Stimulated activated CD4-positive, alpha-beta T cell treated with anti-CD3 and anti-CD28 coated beads, Interleukin-15, amount 100 ng/mL, for 48 hours (primary cell): ENCODE data around the gene KRTAP4-3.
"Not testable (repeated sequence)": the region's sequence is repeated elsewhere in the genome, so short reads cannot be mapped to it uniquely, and the experiment has no call there.

Source experiments
- DNase-seq, 2 donors: peaks; one replicate each; pipeline ENCODE4 v3.0.0-alpha.2; 2020; ENCODE audit warnings: low read depth in 2 of 2

KRTAP4-3 gene

DNA sequence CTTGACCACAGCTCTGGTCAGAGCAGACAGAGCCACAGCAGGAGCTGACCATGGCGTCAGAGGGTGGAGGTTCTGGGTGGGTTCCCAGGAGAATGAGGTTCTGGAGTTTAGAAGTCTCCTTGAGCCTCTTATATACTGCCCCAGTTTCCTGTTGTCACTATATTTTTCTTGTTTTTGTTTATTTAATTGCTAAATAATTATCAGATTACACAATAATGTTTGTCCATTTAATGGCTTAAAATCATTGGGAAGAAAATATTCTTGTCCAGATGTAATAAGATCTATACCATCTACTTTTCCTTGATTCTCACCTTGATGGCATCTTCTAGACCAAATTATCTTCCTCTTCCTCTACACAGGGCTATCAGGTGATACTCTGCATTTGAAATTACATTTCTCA lies at the start of gene KRTAP4-3:
Gene KRTAP4-3, minus strand, starts transcription at position 101 of the 400 bp plus-strand sequence. Its CDS starts 49 bp downstream, at position 52.
- no peak for DNase-seq

DNA sequence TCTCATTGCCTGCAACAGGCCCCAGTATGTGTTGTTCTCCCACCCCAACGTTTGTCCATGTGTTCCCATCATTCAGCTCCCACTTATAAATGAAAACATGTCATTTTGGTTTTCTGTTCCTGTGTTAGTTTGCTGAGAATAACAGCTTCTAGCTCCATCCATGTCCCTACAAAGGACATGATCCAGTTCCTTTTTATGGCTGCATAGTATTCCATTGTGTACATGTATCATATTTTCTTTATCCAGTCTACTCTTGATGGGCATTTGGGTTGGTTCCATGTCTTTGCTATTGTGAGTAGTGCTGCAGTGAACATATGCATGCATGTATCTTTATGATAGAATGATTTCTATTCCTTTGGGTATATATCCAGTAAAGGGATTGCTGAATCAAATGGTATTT lies 47.7 kb upstream of the KRTAP4-3 start:
- DNase-seq = no peak

DNA sequence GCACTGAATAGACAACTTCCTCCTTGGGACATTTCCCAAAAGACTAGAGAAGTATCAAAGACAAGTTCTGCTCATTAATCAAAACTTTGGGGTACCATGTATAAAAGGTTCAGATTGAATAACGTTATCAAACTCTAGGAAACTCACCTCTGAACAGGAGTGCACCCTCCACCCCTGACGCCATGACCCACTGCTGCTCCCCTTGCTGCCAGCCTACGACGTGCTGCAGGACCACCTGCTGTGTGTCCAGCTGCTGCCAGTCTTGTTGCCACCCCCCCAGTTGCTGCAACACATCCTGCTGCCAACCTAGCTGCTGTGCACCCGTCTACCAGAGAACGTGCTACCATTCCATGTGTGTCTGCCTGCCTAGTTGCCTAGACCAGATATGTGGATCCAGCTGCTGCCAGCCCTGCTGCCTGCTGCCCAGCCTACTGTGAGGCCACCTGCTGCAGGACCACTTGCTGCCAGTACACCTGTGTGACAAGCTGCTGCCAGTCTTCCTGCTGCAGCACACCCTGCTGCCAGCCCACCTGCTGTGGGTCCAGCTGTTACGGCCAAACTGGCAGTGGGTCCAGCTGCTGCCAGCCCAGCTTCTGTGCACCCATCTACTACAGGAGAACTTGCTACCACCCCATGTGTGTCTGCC lies 44.6 kb upstream of the KRTAP4-3 start:
- DNase-seq = no peak

DNA sequence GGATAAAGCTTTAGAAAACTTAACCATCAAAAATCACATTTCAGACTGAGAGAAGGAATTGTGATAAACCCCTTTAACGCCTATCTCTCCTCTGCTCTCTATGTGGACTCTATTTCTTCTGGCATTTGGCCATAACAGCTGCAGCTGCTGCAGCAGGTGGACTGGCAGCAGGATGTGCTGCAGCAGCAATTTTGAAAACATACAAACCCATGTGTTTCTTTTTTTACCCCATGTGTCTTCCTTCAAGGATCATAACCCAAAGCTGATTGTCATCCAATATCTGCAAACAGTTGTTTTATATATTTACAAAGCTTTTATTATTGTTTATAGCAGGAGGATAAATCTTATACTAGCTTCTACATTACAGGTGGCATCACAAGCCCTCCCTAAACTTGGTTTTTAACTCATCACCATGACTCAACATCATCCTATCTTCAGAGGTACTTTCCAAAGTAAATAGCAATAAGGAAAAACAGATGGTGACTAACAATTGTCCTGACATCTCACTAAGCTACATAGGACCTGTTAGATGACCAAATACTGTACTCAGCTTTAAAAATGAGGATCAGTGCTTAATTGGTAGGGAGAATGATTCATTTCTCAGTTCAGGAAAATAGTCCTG lies 43.9 kb upstream of the KRTAP4-3 start:
- DNase-seq = no peak

DNA sequence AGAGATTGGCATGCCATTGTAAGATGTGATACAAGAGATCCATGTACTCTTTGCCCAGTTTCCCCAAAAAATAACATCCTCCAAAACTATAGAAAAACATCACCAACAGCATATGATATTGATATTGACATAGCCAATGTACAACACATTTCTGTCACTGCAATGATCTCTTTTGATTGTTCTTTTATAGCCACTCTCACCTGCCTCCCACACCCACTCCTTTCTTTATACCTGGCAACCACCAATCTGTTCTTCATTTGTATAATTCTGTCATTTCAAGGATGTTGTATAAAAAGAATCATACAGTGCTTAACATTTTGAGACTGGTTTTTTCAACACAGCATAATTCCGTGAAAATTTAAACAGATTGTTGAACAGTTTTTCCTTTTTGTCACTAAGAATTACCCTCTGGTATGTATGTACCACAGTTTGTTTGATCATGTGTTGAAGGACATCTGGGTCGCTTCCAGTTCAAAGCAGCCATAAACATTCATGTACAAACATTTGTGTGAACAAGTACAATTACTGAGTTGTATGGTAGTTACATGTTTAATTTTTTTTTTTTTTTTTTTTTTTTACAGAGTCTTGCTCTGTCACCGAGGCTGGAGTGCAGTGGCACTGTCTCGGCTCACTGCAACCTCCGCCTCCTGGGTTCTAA lies 31.5 kb upstream of the KRTAP4-3 start:
- no peak for DNase-seq

DNA sequence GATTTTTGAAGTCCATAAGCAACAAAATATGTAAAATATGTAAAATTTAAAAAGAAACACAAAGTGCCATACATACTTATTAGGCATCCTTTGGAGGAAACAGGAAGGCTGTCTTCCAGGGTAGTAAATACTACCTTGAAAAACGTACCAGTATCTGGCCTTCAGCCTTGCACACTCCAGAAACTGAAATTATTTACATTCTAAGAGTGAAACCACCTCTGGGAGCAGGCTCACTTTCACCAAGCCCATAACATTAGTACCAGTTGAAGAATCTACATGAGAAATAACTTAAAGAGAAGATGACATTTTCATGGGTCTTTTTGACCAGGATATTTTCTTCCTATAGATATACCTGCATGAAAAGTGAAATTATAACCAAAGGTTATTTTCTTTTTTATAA lies 28.0 kb upstream of the KRTAP4-3 start:
- no peak for DNase-seq

DNA sequence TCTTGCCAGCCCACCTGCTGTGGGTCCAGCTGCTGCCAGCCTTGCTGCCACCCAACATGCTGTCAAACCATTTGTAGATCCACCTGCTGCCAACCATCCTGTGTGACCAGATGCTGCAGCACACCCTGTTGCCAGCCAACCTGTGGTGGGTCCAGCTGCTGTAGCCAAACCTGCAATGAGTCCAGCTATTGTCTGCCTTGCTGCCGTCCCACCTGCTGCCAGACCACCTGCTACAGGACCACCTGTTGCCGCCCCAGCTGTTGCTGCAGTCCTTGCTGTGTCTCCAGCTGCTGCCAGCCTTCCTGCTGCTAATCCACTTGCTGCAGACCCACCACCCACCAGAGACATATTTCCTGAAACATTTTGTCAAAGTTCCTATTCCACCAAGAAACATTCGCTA lies 22.3 kb upstream of the KRTAP4-3 start:
- no peak for DNase-seq

DNA sequence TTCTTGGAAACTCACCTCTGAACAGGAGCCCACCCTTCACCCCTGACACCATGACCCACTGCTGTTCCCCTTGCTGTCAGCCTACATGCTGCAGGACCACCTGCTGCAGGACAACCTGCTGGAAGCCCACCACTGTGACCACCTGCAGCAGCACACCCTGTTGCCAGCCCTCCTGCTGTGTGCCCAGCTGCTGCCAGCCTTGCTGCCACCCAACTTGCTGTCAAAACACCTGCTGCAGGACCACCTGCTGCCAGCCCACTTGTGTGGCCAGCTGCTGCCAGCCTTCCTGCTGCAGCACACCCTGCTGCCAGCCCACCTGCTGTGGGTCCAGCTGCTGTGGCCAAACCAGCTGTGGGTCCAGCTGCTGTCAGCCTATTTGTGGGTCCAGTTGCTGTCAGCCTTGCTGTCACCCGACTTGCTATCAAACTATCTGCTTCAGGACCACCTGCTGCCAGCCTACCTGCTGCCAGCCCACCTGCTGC lies 21.9 kb upstream of the KRTAP4-3 start, which contains the start of gene KRTAP9-1:
Gene KRTAP9-1, plus strand, starts transcription at position 51 of the 482 bp plus-strand sequence. Its CDS starts 0 bp downstream, at position 51.
- not testable (repeated sequence) for DNase-seq

DNA sequence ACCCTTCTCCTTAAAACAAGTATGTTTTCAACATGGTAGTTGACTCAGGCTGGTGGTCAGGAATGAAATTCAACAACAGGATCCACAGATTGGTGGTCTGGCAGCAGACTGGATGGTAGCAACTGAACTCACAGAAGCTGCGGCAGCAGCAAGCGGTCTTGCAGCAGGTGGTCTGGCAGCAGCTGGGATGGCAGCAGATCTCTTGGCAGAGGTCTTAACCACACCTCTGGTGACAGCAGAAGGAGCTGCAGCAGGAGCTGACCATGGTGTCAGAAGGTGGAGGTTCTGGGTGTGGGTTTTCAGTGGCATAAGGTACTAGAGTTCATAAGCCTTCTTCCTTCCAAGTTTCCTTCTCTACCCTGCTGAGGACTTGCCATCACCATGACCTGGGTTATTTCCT lies 18.9 kb upstream of the KRTAP4-3 start:
- DNase-seq = no peak

DNA sequence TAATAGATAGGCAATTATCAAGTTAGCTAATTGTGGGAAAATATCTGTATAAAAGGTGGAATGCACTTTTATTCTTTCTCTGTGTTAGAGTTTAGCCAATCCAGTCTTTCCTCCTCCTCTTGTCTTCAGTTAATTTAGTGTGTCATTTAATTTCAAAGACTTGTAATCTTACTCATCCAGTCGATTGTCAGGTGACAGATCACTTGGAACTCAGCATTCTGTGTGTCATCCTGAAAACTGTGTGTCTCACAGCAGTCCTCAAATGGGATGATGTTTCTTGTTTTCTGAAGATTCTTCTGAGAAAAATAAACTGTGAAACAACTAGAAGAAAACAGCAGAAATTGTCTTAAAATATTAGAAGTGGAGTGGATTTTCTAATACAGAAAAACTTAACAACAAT lies 17.0 kb upstream of the KRTAP4-3 start:
- no peak for DNase-seq

DNA sequence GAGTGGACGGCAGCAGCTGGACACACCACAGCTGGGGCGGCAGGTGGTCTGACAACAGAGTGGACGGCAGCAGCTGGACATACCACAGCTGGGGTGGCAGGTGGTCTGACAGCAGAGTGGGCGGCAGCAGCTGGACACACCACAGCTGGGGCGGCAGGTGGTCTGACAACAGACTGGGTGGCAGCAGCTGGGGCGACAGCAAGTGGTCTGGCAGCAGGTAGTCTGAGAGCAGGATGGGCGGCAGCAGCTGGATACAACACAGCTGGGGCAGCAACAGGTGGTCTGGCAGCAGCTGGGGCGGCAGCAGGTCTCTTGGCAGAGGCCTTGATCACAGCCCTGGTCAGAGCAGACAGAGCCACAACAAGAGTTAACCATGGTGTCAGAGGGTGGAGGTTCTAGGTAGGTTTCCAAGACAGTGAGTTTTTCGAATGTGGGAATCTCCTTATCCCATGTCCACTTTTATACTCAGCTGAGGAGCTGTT lies 16.5 kb upstream of the KRTAP4-3 start, which contains the start of gene KRTAP4-1:
Gene KRTAP4-1, minus strand, starts transcription at position 432 of the 482 bp plus-strand sequence. Its CDS starts 57 bp downstream, at position 375.
- DNase-seq = no peak

DNA sequence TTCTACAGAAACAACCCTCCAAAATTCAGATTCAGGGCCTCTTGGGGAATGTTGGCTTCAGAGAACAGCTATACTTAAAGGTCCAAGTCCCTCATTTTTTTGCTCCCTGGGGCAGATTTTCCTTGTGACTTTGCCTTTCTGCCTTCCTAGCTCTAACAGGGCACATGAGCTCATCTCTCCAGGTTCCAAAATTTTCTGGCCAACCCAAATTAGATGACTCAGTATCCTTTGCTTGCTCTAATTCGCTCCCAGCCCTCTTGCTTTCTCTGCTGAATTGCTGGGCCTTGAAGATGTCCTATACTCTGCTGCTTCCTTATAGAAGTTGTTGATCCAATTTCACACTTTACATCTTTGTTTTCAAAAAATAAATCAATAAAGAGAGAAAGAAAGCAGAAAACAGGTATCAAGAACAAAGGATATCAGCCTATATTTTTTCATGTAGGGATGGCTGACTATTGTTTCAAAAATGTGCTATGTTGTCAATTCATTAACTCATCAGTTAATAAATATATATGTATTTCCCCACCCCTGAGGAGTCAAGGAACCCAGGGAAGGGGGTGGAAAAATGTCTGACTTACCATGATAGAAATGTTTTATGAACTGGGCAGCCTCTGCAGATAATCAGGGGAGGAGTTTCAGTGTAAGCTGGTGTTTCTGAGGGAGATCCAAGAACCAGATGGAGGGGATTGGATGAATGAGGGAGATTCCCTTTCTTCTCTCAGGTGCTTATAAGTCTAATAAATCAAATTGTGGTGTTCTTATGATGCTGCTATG lies 11.0 kb upstream of the KRTAP4-3 start:
- DNase-seq = no peak

DNA sequence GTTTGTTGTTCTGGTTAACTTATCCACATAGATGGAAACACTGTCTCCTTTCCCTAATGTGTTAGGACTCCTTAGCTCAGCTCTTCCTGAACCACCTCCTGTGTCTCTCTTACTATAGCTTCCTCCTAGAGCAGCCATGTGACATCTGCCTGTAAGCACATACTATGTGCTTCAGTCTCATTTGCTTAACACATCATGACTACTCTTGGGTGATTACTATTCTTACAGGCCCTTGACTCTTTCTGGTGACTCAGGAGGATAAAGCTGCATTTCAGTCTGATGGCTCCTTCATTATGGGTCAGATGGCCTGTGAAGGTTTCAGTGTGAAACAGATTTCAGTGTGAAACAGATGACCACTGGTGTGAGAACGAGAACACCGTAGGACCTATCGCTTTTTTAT lies 10.3 kb upstream of the KRTAP4-3 start:
- no peak for DNase-seq

DNA sequence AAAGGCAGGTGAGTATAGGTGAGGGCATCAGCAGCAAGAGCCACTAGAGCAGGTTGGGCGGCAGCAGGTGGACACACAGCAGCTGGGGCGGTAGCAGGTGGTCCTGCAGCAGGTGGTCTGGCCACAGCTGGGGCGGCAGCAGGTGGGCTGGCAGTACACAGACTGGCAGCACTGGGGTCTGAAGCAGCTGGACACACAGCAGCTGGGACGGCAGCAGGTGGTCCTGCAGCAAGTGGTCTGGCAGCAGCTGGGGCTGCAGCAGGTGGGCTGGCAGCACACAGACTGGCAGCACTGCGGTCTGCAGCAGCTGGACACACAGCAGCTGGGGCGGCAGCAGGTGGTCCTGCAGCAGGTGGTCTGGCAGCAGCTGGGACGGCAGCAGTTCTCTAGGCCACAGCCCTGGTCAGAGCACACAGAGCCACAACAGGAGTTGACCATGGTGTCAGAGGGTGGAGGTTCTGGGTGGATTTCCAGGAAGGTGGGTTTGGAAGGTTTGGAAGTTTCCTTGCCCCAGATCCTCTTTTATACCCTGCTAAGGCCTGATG lies 9.8 kb upstream of the KRTAP4-3 start, which contains the start of gene KRTAP4-2:
Gene KRTAP4-2, minus strand, starts transcription at position 495 of the 545 bp plus-strand sequence. Its CDS starts 57 bp downstream, at position 438.
- no peak for DNase-seq

DNA sequence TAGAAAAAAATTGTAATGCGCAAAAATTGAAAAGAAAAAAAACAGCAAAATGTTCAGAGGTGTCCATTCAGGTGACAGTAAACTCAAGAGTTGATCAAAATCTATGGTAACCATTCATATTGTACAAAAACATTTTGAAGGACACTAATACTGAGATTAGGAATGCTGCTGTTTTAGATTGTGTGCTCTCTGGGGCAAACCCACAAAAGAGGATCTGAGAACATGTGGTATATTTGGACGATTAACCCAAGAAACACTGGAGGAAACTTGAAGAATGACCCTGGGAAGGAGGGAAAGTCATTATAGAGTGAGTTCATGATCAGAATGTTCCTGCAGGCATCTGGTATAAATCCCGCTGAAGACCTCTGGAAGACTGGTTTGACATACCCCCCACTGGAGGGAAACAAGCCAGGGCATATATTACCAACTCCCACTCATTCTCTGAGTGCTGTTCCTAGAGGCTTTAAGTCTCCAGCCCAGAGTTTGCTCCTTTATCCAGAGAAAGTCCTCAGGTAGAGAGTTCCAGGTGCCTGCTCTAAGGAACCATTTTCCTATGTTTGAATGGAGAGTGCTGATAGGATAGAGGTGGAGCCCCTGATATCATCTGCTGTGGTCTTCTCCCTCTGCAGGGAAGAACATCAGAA lies 8.8 kb upstream of the KRTAP4-3 start:
- no peak for DNase-seq

DNA sequence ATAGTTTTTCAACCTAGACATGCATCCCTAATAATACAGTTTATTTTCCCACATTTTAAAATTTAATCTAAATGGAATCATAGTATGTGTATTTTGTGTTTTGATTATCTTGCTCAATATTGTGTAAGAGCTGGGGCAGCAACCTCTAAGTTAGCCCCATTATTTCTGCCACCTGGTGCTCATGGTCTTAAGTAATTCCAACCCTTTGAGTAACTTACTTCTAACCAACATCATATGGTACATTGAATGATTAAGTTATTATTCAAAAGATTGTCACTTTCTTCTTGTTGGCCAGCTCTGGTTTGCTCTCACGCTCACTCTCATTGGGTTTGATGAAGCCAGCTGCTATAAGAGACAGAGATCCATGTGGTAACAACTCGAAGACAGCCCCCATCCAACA lies 3.9 kb upstream of the KRTAP4-3 start:
- DNase-seq = no peak

DNA sequence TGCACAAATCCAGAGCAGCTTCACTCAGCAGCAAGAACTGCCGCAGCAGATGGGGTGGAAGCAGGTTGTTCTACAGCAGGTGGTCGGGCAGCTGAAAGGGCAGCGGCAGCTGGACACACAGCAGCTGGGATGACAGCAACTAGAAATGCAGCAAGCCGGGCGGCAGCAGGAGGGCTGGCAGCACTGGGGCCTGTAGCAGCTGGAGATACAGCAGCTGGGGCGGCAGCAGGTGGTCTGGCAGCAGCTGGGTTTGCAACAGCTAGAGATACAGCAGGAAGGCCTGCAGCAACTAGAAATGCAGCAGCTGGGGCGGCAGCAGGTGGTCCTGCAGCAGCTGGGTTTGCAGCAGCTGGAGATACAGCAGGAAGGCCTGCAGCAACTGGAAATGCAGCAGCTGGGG lies 460 bp downstream of the KRTAP4-3 start:
- DNase-seq = no peak

DNA sequence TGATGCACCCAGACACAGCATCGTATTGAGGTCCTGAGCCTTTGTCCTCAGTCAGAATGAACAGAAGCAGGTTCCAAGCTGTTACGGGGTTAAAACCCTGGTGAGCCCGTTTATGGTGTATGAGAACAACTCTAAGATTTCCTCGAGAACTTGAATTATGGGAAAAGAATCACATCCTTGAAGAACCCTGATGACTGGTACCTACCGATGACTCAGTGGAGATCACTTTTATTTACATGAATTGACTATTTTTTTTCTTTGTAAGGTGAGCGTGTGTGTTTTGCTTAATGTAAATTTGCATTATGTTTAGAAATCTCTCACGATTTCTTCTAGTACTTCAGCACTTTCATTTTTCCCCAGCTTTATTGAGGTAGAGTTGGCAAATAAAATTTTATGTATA lies 4.2 kb downstream of the KRTAP4-3 start:
- DNase-seq = no peak

DNA sequence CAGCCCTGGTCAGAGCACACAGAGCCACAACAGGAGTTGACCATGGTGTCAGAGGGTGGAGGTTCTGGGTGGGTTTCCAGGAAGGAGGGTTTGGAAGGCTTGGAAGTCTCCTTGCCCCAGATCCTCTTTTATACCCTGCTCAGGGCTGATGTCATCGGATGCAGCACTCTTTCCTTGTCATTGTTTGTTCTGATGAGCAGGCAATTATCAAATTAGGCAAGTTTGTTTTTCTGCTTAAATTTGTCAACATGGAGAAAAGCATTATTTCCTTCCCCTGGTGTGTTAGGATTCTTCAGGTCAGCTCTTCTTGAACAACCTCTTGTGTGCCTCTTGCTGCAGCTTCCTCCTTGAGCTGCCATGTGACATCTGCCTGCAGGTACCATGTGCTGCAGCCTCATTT lies 7.4 kb downstream of the KRTAP4-3 start, which contains the start of gene KRTAP4-4:
Gene KRTAP4-4, minus strand, starts transcription at position 101 of the 400 bp plus-strand sequence. Its CDS starts 57 bp downstream, at position 44.
- DNase-seq = no peak

DNA sequence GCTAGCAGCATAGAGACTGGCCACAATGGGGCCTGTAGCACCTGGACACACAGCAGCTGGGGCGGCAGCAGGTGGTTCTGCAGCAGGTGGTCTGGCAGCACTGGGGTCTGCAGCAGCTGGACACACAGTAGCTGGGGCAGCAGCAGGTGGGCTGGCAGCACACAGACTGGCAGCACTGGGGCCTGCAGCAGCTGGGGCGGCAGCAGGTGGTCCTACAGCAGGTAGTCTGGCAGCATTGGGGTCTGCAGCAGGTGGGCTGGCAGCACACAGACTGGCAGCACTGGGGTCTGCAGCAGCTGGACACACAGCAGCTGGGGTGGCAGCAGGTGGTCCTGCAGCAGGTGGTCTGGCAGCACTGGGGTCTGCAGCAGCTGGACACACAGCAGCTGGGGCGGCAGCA lies 7.8 kb downstream of the KRTAP4-3 start:
- not testable (repeated sequence) for DNase-seq

DNA sequence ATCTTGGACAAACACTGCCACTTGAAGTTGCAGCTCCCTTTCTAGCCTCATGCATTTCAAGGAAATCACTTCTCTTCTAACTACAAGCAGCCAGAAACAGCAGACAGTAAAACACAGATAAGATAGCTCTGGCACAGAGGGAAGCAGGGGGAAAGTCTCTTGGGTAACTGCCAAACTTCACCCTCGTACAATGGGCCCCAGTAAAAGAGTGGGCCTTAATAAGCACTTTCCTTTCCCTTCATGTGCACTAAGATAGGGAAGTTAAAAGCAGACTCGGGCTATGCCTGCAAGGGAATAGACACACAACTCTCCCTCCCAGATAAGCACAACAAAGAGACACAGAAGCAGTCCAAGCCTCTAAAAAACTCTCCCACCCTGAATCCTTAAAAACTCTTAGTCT lies 14.2 kb downstream of the KRTAP4-3 start:
- no peak for DNase-seq
